ENCODE data around the gene SH3TC1. TPM values are rescaled to one million over a fixed set of nuclear protein-coding genes. Genes with fewer than 3 reads are reported as not detected.

The SH3TC1 gene
- total and polyA plus RNA-seq, 2 of the 8 experiments (the other 6 are each of a cell fraction or from before 2014, with no cell fraction given), result 0.15 TPM; not detected in 1

DNA sequence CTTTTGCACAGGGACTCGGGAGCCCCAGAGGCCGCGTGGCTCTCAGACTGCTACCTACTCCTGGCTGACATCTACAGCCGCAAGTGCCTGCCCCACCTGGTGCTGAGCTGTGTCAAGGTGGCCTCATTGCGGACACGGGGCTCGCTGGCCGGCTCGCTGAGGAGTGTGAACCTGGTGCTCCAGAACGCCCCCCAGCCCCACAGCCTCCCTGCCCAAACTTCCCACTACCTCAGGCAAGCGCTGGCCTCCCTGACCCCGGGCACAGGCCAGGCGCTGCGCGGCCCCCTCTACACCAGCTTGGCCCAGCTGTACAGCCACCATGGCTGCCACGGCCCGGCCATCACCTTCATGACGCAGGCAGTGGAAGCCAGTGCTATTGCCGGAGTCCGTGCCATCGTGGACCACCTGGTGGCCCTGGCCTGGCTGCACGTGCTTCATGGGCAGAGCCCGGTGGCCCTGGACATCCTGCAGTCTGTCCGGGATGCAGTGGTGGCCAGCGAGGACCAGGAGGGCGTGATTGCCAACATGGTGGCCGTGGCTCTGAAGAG, 28.8 kb downstream of the SH3TC1 start (continued):
- TF ChIP-seq, protein P1, sequence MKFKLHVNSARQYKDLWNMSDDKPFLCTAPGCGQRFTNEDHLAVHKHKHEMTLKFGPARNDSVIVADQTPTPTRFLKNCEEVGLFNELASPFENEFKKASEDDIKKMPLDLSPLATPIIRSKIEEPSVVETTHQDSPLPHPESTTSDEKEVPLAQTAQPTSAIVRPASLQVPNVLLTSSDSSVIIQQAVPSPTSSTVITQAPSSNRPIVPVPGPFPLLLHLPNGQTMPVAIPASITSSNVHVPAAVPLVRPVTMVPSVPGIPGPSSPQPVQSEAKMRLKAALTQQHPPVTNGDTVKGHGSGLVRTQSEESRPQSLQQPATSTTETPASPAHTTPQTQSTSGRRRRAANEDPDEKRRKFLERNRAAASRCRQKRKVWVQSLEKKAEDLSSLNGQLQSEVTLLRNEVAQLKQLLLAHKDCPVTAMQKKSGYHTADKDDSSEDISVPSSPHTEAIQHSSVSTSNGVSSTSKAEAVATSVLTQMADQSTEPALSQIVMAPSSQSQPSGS (IDR thresholded peaks at IDR 0.05; ENCODE audit: low read length), result no peak
- no peak for TF ChIP-seq POU5F1 (IDR thresholded peaks at IDR 0.05; ENCODE audit: low read depth, low read length)
- TF ChIP-seq, protein P2, sequence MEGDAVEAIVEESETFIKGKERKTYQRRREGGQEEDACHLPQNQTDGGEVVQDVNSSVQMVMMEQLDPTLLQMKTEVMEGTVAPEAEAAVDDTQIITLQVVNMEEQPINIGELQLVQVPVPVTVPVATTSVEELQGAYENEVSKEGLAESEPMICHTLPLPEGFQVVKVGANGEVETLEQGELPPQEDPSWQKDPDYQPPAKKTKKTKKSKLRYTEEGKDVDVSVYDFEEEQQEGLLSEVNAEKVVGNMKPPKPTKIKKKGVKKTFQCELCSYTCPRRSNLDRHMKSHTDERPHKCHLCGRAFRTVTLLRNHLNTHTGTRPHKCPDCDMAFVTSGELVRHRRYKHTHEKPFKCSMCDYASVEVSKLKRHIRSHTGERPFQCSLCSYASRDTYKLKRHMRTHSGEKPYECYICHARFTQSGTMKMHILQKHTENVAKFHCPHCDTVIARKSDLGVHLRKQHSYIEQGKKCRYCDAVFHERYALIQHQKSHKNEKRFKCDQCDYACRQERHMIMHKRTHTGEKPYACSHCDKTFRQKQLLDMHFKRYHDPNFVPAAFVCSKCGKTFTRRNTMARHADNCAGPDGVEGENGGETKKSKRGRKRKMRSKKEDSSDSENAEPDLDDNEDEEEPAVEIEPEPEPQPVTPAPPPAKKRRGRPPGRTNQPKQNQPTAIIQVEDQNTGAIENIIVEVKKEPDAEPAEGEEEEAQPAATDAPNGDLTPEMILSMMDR (IDR thresholded peaks at IDR 0.05; ENCODE audit: control extremely low read depth in 1 of 3, insufficient read depth in 1 of 3, low read depth in 1 of 3, low read length in 3 of 3), result no peak
- no peak for TF ChIP-seq ASH2L (IDR thresholded peaks at IDR 0.05; ENCODE audit: low read length)
- TF ChIP-seq, protein P3, sequence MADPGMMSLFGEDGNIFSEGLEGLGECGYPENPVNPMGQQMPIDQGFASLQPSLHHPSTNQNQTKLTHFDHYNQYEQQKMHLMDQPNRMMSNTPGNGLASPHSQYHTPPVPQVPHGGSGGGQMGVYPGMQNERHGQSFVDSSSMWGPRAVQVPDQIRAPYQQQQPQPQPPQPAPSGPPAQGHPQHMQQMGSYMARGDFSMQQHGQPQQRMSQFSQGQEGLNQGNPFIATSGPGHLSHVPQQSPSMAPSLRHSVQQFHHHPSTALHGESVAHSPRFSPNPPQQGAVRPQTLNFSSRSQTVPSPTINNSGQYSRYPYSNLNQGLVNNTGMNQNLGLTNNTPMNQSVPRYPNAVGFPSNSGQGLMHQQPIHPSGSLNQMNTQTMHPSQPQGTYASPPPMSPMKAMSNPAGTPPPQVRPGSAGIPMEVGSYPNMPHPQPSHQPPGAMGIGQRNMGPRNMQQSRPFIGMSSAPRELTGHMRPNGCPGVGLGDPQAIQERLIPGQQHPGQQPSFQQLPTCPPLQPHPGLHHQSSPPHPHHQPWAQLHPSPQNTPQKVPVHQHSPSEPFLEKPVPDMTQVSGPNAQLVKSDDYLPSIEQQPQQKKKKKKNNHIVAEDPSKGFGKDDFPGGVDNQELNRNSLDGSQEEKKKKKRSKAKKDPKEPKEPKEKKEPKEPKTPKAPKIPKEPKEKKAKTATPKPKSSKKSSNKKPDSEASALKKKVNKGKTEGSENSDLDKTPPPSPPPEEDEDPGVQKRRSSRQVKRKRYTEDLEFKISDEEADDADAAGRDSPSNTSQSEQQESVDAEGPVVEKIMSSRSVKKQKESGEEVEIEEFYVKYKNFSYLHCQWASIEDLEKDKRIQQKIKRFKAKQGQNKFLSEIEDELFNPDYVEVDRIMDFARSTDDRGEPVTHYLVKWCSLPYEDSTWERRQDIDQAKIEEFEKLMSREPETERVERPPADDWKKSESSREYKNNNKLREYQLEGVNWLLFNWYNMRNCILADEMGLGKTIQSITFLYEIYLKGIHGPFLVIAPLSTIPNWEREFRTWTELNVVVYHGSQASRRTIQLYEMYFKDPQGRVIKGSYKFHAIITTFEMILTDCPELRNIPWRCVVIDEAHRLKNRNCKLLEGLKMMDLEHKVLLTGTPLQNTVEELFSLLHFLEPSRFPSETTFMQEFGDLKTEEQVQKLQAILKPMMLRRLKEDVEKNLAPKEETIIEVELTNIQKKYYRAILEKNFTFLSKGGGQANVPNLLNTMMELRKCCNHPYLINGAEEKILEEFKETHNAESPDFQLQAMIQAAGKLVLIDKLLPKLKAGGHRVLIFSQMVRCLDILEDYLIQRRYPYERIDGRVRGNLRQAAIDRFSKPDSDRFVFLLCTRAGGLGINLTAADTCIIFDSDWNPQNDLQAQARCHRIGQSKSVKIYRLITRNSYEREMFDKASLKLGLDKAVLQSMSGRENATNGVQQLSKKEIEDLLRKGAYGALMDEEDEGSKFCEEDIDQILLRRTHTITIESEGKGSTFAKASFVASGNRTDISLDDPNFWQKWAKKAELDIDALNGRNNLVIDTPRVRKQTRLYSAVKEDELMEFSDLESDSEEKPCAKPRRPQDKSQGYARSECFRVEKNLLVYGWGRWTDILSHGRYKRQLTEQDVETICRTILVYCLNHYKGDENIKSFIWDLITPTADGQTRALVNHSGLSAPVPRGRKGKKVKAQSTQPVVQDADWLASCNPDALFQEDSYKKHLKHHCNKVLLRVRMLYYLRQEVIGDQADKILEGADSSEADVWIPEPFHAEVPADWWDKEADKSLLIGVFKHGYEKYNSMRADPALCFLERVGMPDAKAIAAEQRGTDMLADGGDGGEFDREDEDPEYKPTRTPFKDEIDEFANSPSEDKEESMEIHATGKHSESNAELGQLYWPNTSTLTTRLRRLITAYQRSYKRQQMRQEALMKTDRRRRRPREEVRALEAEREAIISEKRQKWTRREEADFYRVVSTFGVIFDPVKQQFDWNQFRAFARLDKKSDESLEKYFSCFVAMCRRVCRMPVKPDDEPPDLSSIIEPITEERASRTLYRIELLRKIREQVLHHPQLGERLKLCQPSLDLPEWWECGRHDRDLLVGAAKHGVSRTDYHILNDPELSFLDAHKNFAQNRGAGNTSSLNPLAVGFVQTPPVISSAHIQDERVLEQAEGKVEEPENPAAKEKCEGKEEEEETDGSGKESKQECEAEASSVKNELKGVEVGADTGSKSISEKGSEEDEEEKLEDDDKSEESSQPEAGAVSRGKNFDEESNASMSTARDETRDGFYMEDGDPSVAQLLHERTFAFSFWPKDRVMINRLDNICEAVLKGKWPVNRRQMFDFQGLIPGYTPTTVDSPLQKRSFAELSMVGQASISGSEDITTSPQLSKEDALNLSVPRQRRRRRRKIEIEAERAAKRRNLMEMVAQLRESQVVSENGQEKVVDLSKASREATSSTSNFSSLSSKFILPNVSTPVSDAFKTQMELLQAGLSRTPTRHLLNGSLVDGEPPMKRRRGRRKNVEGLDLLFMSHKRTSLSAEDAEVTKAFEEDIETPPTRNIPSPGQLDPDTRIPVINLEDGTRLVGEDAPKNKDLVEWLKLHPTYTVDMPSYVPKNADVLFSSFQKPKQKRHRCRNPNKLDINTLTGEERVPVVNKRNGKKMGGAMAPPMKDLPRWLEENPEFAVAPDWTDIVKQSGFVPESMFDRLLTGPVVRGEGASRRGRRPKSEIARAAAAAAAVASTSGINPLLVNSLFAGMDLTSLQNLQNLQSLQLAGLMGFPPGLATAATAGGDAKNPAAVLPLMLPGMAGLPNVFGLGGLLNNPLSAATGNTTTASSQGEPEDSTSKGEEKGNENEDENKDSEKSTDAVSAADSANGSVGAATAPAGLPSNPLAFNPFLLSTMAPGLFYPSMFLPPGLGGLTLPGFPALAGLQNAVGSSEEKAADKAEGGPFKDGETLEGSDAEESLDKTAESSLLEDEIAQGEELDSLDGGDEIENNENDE (IDR thresholded peaks at IDR 0.05; ENCODE audit: insufficient replicate concordance, low read length), result no peak
- no peak for TF ChIP-seq HDAC2 (IDR thresholded peaks at IDR 0.05; ENCODE audit: borderline replicate concordance in 1 of 2, low read depth in 2 of 2, low read length in 2 of 2)
